Measurements from ENCODE around the gene CDC42EP1.

Gene CDC42EP1

DNA sequence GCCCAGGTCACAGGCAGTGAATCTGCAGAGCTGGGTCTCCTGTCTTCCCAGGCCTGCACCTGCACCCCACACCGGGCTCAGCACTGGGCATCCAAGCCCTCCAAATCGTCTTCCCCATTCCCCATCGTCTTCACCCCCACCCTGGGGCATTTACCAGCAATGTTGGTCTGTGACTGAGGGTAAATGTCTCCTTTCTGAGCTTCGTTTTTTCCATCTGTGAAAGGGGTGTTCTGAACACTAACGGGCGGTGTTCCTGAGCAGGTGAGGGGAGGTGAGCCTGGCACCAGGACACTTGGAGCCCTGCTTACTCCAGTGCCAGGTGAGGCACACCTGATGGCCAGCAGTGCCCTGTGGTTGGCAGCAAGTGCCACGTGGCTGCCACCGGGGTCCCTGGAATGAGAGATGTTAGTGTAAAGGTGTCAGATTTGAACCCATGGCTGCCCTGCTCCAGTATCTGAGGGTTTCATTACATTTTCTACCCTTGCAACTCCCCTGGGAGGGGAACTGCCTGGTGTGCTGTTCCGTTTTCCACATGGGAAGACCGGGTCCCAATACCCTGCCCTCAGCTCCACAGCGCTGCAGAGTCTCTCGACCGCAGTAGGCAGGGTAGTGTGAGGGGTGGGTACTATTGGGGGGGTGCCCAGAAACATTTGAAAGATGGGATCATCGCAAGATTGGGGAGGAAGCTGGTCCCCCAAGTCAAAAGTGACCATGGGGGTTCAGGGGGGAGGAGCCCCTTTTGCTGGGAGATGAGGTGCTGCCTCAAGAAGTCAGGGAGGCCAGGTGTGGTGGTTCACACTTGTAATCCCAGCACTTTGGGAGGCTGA is 2.0 kb downstream of the CDC42EP1 start:
- Mint-ChIP-seq H3K4me3 (peak overlapping the region; percentile 73), H3K9me3 (no peaks in the 10 kb centered on the region), H3K27me3 (ENCODE audit: low read depth) (peaks cover 67% of the 10 kb centered on the region), H3K4me1 (ENCODE audit: low read depth) (peaks cover 29% of the 10 kb centered on the region), H3K36me3 (ENCODE audit: low read depth) (peaks cover 2% of the 10 kb centered on the region), H3K27ac (peak overlapping the region; percentile 34)

GRCh38 chr22:37563153-37564081 is 3.1 kb downstream of the CDC42EP1 start:
- Mint-ChIP-seq H3K4me3 (no peak overlapping the region), H3K27me3 (ENCODE audit: low read depth) (peaks cover 62% of the 10 kb centered on the region), H3K4me1 (ENCODE audit: low read depth) (peaks cover 36% of the 10 kb centered on the region), H3K27ac (no peak overlapping the region), H3K36me3 (ENCODE audit: low read depth) (peaks cover 2% of the 10 kb centered on the region), H3K9me3 (no peaks in the 10 kb centered on the region)

DNA sequence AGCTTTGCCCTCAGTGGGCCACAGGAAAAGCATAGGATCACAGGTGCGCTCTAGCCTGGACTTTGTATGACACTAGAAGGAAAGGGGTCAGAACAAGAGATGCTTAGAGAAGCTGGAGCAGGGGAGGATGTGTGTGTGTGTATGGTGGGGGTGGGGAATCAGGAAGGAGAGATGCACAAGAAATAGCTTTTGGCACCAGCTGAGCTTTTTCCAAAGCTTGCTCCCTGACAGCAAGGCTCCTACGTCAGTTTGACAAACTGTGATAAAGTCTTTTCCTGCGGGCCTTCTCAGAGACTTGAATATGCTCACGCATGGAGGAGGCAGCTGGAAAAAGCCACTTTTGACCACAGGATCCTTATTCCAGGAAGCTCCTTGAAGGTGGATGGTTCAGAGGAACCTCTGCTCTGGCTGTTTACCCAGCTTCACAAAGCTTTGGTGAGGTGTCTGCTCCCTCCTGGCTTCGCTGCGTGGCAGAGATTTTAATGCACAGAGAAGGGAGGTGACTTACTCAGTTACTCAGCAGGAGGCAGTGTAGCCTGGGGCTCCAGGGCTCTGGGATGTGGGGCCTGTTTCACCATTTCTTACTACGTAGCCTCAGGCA is 3.9 kb downstream of the CDC42EP1 start:
- H3K36me3 Mint-ChIP-seq (ENCODE audit: low read depth): peaks cover 2% of the 10 kb centered on the region
- no peaks in the 10 kb centered on the region for H3K9me3 Mint-ChIP-seq
- peaks cover 36% of the 10 kb centered on the region for H3K4me1 Mint-ChIP-seq (ENCODE audit: low read depth)
- H3K27me3 Mint-ChIP-seq (ENCODE audit: low read depth): peaks cover 54% of the 10 kb centered on the region
- peak overlapping the region; percentile 24 for H3K27ac Mint-ChIP-seq
- no peak overlapping the region for H3K4me3 Mint-ChIP-seq

DNA sequence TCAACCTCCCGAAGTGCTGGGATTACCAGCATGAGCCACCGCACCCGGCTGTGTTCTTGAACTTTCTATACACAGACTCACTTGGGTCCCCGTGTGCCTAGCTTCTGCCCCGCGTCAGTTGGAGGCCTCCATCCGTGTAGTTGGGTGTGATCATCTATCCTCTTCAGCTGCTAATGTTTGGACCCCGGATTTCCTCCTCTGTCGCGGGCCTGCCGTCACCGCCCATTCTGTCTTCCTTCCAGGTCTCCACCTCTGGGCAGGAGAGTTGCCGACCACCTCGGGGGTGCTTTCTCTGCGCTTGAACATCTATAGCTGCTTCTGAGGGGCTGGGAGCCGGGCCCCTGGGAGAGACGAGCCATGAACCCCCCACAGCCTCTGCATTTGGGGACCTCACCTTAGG is 5.5 kb downstream of the CDC42EP1 start:
- H3K27me3 Mint-ChIP-seq (ENCODE audit: low read depth): peaks cover 52% of the 10 kb centered on the region
- peaks cover 36% of the 10 kb centered on the region for H3K4me1 Mint-ChIP-seq (ENCODE audit: low read depth)
- peak overlapping the region; percentile 41 for H3K27ac Mint-ChIP-seq
- H3K36me3 Mint-ChIP-seq (ENCODE audit: low read depth): peaks cover 2% of the 10 kb centered on the region
- no peak overlapping the region for H3K4me3 Mint-ChIP-seq
- H3K9me3 Mint-ChIP-seq: no peaks in the 10 kb centered on the region

GRCh38 chr22:37566329-37566837 is 6.1 kb downstream of the CDC42EP1 start:
- no peaks in the 10 kb centered on the region for H3K9me3 Mint-ChIP-seq
- H3K4me3 Mint-ChIP-seq: peak overlapping the region; percentile 48
- H3K27ac Mint-ChIP-seq: no peak overlapping the region
- peaks cover 2% of the 10 kb centered on the region for H3K36me3 Mint-ChIP-seq (ENCODE audit: low read depth)
- H3K4me1 Mint-ChIP-seq (ENCODE audit: low read depth): peaks cover 34% of the 10 kb centered on the region
- peaks cover 48% of the 10 kb centered on the region for H3K27me3 Mint-ChIP-seq (ENCODE audit: low read depth)

DNA sequence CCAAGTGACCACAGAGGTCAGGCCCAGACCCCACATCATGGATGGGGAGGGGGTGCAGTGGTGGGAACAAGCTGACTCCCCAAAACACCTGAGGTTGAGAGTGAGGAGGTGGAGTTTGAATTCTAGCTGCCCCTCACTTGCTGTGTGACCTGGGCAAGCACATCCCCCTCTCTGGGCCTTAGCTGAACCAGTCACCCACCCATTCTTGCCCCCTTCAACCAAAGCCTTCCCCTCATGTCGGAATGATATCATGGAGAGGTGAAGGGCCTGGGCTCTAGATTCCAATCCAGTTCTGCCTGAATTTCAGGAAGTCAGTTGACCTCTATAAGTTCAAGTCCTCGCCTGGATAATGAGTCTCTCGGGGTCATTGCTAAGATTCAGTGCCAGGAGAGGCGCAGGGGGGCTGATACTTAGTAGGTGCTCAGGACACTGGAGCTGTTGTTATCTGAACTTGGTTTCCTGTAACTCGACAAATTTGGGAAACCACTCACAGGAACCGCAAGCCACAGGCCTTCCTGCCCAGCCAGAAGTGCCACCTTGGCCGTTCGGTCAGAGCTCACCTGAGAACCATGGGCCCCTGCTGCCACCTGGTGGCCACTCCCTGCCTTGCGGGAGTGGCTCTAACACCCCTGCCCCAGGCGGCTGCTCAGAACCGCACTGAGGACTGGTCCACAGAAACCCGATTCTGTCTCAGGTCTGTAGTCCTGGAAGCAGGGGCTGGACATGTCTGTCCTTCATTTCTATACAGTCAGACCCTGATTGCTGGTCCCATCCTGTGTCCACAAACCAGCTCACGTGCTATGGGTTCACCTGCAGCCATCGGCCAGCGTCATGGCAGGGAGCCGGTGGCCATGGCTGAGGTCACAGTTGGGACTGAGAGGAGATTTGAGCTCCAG is 6.9 kb downstream of the CDC42EP1 start:
- H3K27me3 Mint-ChIP-seq (ENCODE audit: low read depth): peaks cover 41% of the 10 kb centered on the region
- no peaks in the 10 kb centered on the region for H3K9me3 Mint-ChIP-seq
- peaks cover 28% of the 10 kb centered on the region for H3K4me1 Mint-ChIP-seq (ENCODE audit: low read depth)
- no peaks in the 10 kb centered on the region for H3K36me3 Mint-ChIP-seq (ENCODE audit: low read depth)
- H3K27ac Mint-ChIP-seq: peak overlapping the region; percentile 63
- peak overlapping the region; percentile 34 for H3K4me3 Mint-ChIP-seq

DNA sequence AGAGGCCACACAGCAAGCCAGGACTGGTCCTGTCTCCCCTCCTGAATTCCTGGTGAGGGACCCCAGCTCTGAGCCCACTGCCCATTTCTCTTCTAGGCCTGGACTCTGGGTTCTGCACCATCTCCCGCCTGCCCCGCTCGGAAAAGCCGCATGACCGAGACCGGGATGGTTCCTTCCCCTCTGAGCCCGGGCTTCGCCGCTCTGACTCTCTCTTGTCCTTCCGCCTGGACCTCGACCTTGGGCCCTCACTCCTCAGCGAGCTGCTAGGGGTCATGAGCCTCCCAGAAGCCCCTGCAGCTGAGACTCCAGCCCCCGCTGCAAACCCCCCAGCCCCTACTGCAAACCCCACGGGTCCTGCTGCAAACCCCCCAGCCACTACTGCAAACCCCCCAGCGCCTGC is 7.7 kb downstream of the CDC42EP1 start:
- no peaks in the 10 kb centered on the region for H3K36me3 Mint-ChIP-seq (ENCODE audit: low read depth)
- peaks cover 32% of the 10 kb centered on the region for H3K27me3 Mint-ChIP-seq (ENCODE audit: low read depth)
- H3K4me1 Mint-ChIP-seq (ENCODE audit: low read depth): peaks cover 26% of the 10 kb centered on the region
- no peak overlapping the region for H3K27ac Mint-ChIP-seq
- no peaks in the 10 kb centered on the region for H3K9me3 Mint-ChIP-seq
- no peak overlapping the region for H3K4me3 Mint-ChIP-seq

DNA sequence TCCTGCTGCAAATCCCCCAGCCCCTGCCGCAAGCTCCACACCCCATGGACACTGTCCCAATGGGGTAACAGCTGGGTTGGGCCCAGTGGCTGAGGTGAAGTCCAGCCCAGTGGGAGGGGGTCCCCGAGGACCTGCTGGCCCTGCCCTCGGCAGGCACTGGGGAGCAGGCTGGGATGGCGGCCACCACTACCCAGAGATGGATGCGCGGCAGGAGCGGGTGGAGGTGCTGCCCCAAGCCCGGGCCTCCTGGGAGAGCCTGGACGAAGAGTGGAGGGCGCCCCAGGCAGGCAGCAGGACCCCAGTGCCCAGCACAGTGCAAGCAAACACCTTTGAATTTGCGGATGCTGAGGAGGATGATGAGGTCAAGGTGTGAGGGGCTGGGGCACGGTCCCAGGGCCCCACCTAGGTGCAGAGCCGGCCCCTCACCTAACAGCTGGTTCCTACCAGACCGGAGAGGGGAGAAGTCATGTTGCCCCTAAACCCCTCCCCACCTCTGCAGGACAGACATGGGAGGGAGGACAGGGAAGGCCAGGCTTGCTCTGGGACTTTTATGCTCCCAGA is 8.2 kb downstream of the CDC42EP1 start:
- no peak overlapping the region for H3K27ac Mint-ChIP-seq
- H3K27me3 Mint-ChIP-seq (ENCODE audit: low read depth): peaks cover 27% of the 10 kb centered on the region
- H3K36me3 Mint-ChIP-seq (ENCODE audit: low read depth): no peaks in the 10 kb centered on the region

GRCh38 chr22:37569009-37569920 is 9.0 kb downstream of the CDC42EP1 start:
- Mint-ChIP-seq H3K4me1 (ENCODE audit: low read depth) (peaks cover 19% of the 10 kb centered on the region), H3K36me3 (ENCODE audit: low read depth) (no peaks in the 10 kb centered on the region), H3K4me3 (no peak overlapping the region), H3K27ac (no peak overlapping the region), H3K9me3 (no peaks in the 10 kb centered on the region), H3K27me3 (ENCODE audit: low read depth) (peaks cover 19% of the 10 kb centered on the region)

More for the DNA sequence above, 8.2 kb downstream of the CDC42EP1 start:
- Mint-ChIP-seq H3K4me1 (ENCODE audit: low read depth) (peaks cover 21% of the 10 kb centered on the region), H3K9me3 (no peaks in the 10 kb centered on the region), H3K4me3 (no peak overlapping the region)

- Mint-ChIP-seq H3K9me3 (no peaks in the 10 kb centered on the region), H3K4me3 (no peak overlapping the region), H3K36me3 (ENCODE audit: low read depth) (no peaks in the 10 kb centered on the region), H3K27me3 (ENCODE audit: low read depth) (peaks cover 14% of the 10 kb centered on the region), H3K27ac (no peak overlapping the region), H3K4me1 (ENCODE audit: low read depth) (peaks cover 19% of the 10 kb centered on the region)
These were observed 9.8 kb downstream of the CDC42EP1 start for GRCh38 chr22:37569921-37570660.

GRCh38 chr22:37570661-37570976 is 10.3 kb downstream of the CDC42EP1 start:
- H3K27me3 Mint-ChIP-seq (ENCODE audit: low read depth): peaks cover 14% of the 10 kb centered on the region
- H3K4me3 Mint-ChIP-seq: no peak overlapping the region
- H3K4me1 Mint-ChIP-seq (ENCODE audit: low read depth): peaks cover 19% of the 10 kb centered on the region
- no peaks in the 10 kb centered on the region for H3K36me3 Mint-ChIP-seq (ENCODE audit: low read depth)
- no peak overlapping the region for H3K27ac Mint-ChIP-seq
- H3K9me3 Mint-ChIP-seq: no peaks in the 10 kb centered on the region

DNA sequence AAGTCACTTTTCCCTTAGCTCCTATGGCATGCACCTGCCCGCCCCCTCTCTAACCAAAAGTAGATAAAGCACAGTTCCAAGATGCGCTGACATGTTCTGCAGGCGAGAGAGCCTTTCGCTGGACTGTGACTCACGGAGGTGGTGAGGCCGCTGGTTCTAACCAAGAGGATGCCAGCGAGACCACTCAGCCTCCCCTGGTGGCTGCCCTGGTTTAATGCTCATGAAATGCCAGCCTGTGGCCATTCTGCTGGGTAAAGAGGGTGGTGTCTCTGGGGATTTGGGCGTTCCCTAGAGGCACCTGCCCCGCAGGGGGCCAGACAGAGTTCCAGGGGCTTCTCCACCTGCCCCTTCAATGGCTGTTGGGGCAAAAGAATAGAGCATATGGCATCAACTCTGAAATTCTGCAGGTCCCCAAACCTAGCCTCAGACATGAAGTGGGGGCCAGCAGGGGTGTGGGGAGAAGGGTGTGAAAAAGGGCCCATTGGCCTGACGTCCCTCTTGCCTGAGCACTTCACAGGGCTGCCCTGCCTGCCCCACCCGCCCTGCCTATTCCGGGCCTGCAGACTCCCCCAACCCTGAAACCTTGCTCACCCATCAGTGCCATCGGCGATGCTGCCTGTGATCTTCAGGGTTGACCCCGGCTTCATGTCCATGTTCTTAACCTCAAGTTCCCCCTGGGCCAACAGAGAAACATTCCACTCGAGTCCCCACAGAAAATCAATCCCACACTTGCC is 11.1 kb downstream of the CDC42EP1 start:
- no peaks in the 10 kb centered on the region for H3K36me3 Mint-ChIP-seq (ENCODE audit: low read depth)
- H3K9me3 Mint-ChIP-seq: no peaks in the 10 kb centered on the region
- peaks cover 15% of the 10 kb centered on the region for H3K4me1 Mint-ChIP-seq (ENCODE audit: low read depth)
- no peak overlapping the region for H3K27ac Mint-ChIP-seq
- H3K4me3 Mint-ChIP-seq: no peak overlapping the region
- peaks cover 14% of the 10 kb centered on the region for H3K27me3 Mint-ChIP-seq (ENCODE audit: low read depth)
